ENCODE measurements around the gene C18orf63. TPM values are rescaled to one million over a fixed set of nuclear protein-coding genes. Genes with fewer than 3 reads are reported as not detected.
A peak's percentile ranks its signal among the peaks of the same experiment; 100 is the strongest.

Gene C18orf63
- total RNA-seq, 2 donors from 2014 or later, result not detected

DNA sequence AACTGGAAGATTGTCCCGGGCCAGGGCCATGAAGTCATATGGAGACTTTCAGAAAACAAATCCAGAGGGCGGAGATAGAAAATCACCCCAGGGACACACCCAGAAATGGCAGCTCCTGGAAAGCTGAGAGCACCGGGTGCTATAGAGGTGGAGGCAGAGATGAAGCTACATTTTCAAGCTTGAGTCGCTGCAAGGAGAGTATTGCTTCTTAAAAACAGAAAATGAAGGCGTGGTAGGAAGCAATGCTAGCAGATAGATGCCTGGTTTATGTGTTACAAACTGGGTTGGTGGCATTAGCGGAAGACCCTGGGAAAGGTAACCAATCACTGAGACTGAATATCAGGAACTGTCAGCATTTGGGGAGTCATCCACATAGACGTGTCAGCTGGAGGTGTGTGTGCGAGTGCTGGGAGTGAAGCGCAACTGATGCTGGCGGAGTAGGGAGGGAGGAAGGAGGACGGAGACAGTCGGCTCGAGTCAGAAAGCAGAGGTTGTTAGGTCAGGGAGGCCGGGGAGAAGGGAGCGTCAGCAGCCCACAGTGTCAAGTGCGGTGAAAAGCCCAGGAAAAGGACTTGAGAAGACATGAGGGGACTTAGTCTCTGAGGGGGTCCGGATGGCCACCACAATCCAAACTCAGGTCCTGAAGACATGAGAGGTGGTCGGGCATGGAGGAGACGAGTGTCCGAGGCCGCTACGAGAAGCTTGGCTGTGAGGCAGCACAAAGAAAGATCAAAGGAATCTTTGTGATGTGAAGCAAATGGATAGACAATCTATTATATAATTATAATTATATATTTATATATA is 45.4 kb downstream of the C18orf63 start:
- TF ChIP-seq, protein P1, sequence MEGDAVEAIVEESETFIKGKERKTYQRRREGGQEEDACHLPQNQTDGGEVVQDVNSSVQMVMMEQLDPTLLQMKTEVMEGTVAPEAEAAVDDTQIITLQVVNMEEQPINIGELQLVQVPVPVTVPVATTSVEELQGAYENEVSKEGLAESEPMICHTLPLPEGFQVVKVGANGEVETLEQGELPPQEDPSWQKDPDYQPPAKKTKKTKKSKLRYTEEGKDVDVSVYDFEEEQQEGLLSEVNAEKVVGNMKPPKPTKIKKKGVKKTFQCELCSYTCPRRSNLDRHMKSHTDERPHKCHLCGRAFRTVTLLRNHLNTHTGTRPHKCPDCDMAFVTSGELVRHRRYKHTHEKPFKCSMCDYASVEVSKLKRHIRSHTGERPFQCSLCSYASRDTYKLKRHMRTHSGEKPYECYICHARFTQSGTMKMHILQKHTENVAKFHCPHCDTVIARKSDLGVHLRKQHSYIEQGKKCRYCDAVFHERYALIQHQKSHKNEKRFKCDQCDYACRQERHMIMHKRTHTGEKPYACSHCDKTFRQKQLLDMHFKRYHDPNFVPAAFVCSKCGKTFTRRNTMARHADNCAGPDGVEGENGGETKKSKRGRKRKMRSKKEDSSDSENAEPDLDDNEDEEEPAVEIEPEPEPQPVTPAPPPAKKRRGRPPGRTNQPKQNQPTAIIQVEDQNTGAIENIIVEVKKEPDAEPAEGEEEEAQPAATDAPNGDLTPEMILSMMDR (IDR thresholded peaks at IDR 0.05), result no peak
- no peaks in the 10 kb centered on the region for H3K4me1 ChIP-seq
- no peak overlapping the region for H3K4me3 ChIP-seq
- H3K36me3 ChIP-seq, result no peaks in the 10 kb centered on the region
- no peaks in the 10 kb centered on the region for H3K27me3 ChIP-seq
- H3K27ac ChIP-seq, result no peak overlapping the region
- no peak for DNase-seq (ENCODE audit: low spot score)
- no peaks in the 10 kb centered on the region for H3K9me3 ChIP-seq

DNA sequence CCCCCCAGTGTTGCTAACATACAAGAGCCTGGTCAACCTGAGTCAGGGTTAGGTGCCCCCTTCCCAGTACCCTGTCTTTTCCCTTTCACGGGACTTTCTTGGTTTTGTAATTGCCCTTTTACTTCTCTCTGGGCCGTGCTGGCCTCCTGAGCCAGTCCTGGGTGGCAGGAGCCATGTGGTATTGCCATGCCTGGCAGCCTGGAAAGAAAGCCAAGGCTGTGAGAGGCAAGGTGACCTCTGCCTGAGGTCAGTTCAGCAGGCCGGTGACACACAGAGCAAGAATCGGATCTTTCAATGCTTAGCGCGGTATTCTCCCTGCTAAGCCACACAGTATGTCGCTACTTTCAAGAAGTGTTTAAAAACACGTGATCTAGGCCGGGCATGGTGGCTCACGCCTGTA is 52.3 kb downstream of the C18orf63 start:
- no peak overlapping the region for H3K27ac ChIP-seq
- DNase-seq (ENCODE audit: low spot score), result no peak

DNA sequence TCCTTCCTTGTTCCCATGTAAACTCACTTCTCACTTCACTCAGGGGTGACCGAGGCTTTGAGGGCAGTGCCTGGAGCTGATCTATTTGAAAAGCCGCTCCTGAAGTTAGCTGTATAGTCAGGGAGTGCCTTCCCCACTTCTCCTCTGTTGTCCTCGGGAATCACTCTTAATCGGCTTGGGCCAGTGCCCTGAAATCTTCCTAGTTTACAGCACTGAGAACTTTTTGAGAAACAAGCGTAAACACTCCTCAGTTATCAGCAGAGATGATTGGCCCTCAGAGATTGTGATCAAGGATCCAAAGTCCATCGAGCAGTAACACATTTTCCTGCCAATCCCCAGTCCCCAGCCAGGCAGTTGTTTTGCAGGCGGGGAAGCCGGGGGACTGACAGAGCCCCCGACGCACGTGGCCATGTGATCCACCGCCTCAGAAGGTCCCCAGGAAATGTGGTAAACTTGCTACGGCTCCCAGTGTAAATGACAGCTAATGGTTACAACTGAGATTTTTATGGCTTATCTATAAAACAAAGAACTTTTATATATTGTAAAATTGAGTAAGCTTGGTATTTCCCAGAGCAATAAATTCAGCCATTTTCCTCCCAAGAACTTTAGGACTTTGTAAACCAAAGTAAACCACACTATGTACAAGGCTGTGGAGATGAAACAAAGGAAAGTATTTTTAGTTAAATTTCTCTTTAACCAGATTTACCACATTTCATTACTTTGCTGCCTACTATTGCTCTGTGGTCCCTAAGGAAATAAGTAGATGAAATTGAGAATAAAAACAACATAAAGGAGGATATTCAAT is 53.5 kb downstream of the C18orf63 start:
- Histone ChIP-seq H3K27ac (no peak overlapping the region), H3K4me3 (no peak overlapping the region), H3K9me3 (no peaks in the 10 kb centered on the region), H3K27me3 (no peaks in the 10 kb centered on the region), H3K36me3 (no peaks in the 10 kb centered on the region), H3K4me1 (no peaks in the 10 kb centered on the region)
- no peak for DNase-seq (ENCODE audit: low spot score)
- TF ChIP-seq, protein P1 (IDR thresholded peaks at IDR 0.05), result no peak

More for the DNA sequence above, 52.3 kb downstream of the C18orf63 start:
- no peaks in the 10 kb centered on the region for H3K9me3 ChIP-seq
- TF ChIP-seq, protein P1 (IDR thresholded peaks at IDR 0.05), result no peak
- no peaks in the 10 kb centered on the region for H3K4me1 ChIP-seq
- no peaks in the 10 kb centered on the region for H3K36me3 ChIP-seq
- no peaks in the 10 kb centered on the region for H3K27me3 ChIP-seq
- no peak overlapping the region for H3K4me3 ChIP-seq

DNA sequence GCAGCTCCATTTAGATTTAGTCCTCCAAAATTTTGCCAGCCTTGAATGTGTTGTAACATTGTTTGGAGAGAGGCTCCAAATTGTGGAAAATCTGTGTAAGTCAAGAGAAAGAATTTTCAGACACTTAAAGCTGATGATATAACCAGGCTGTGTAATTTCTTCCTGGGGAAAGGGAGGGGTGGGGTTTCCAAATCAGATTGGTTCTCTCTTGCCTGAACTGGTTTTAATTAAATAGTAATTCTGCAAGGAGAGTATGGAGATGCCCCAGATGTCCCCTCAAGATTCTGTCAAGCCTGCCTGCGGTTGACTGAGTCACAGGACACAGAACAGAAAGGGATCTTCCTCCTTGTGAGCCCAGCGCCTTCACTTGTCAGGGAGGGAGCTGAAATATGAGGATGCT is 54.5 kb downstream of the C18orf63 start:
- TF ChIP-seq, protein P1 (IDR thresholded peaks at IDR 0.05), result no peak
- H3K9me3 ChIP-seq, result no peaks in the 10 kb centered on the region

DNA sequence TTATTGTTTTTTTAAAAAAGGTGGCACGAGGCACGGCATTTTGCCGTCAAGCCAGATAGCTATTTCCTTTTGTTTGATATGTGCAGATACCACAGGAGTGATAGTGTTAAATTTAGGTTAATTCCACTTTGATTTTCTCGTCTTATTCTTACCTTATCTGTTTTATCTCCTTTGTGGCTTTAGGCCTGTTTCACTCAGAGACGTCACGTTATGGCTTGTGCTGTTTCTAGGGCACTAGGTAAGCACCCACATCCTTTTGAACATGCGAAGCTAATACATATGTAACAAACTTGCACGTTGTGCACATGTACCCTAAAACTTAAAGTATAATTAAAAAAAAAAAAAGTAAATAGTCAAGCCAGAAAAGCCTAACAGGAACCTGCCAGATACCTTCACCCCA is 57.8 kb downstream of the C18orf63 start:
- peak; percentile 11 for DNase-seq (ENCODE audit: low spot score)
- TF ChIP-seq, protein P1 (IDR thresholded peaks at IDR 0.05), result no peak
- Histone ChIP-seq H3K4me1 (peaks cover 0 to 2% of the 10 kb centered on the region in 2 donors), H3K9me3 (no peaks in the 10 kb centered on the region), H3K4me3 (no peak overlapping the region), H3K27me3 (no peaks in the 10 kb centered on the region), H3K36me3 (no peaks in the 10 kb centered on the region), H3K27ac (no peak overlapping the region)

More for the DNA sequence above, 54.5 kb downstream of the C18orf63 start:
- H3K36me3 ChIP-seq, result no peaks in the 10 kb centered on the region
- H3K4me3 ChIP-seq, result no peak overlapping the region
- DNase-seq (ENCODE audit: low spot score), result no peak
- H3K27me3 ChIP-seq, result no peaks in the 10 kb centered on the region
- H3K4me1 ChIP-seq, result no peaks in the 10 kb centered on the region
- H3K27ac ChIP-seq, result no peak overlapping the region

Measured in right atrium auricular region (tissue), 2 donors.